ENCODE results near the gene GPR65.
A peak's percentile ranks its signal among the peaks of the same experiment; 100 is the strongest.

GPR65 gene

DNA sequence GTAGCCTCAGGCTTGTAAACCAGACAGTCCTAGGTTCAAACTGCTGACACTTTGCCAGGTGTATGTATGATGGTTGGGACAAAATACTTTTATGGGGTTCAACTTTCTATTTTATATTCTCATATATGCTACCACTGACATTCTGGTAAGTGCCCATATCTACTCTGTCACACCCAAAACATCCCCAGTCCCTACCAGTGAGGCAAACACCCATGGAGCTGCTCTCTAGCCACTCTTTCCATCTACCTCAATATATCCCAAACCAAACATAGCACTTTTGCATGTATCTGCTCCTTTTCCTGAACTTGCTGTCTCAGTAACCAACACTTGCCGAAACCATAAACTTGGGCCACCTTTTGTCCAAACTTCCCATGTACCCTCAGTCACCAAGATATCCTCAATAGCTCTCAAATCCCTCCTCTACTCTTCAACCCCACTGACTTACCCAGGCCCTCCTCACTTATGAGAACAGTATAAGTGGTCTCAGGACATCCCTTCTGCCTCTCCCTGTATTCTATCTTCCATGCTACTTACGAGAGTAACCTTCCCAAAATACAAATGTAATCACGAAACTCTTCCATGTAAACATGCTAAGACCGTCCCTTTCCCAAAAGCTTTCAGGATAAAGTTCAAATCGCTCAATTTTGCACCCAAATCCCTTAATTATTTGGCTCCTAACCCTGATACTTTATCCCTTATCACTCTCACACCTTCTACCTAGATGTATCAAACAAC, 15.5 kb upstream of the GPR65 start:
- Histone ChIP-seq H3K9ac (no peak overlapping the region), H3K36me3 (peaks cover 0 to 27% (median 2%) of the 10 kb centered on the region in 11 experiments; a peak in 6 of 22 replicates), H3K4me2 (peak overlapping the region in 2 of 11 experiments; percentile 84 to 95; a peak in 1 of 22 replicates), H4K20me1 (no peaks in the 10 kb centered on the region), H3K4me3 (no peak overlapping the region), H3K27ac (no peak overlapping the region), H3K9me3 (replicated peaks in 1 of 11) (peaks cover 0 to 7% (median 0%) of the 10 kb centered on the region in 11 experiments; a peak in 7 of 22 replicates), H3K4me1 (peaks cover 10 to 35% (median 19%) of the 10 kb centered on the region in 10 experiments; a peak in 17 of 20 replicates), H3K27me3 (peaks cover 0 to 11% (median 0%) of the 10 kb centered on the region in 11 experiments; a peak in 4 of 22 replicates)
- no peak for TF ChIP-seq Cebpa-rat (IDR thresholded peaks at IDR 0.05)

DNA sequence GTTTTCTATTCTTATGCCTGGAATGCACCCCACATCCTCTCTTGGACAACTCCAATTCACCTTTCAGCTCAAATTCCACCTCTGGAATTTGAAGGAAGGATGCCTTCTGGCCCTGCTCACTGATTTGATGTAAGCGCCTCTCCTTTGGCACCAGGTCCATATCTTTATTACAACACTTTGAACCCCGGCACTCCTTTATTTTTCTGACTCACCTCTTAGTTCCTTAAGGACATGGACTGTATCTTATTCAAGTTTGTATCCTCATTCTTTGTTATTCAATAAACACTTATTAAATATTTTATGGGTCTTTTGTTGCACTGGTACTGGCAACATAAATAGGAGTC, 15.0 kb upstream of the GPR65 start:
- Histone ChIP-seq H3K4me2 (peak overlapping the region in 2 of 11 experiments; percentile 84 to 95; a peak in 2 of 22 replicates), H3K4me1 (peaks cover 10 to 35% (median 19%) of the 10 kb centered on the region in 10 experiments; a peak in 17 of 20 replicates), H3K4me3 (no peak overlapping the region), H3K27ac (no peak overlapping the region), H3K9me3 (replicated peaks in 1 of 11) (peaks cover 0 to 13% (median 4%) of the 10 kb centered on the region in 11 experiments; a peak in 13 of 22 replicates), H3K27me3 (peaks cover 0 to 11% (median 0%) of the 10 kb centered on the region in 11 experiments; a peak in 4 of 22 replicates), H3K36me3 (peaks cover 0 to 22% (median 0%) of the 10 kb centered on the region in 11 experiments; a peak in 6 of 22 replicates), H3K9ac (no peak overlapping the region), H4K20me1 (no peaks in the 10 kb centered on the region)
- TF ChIP-seq Cebpa-rat (IDR thresholded peaks at IDR 0.05): no peak

DNA sequence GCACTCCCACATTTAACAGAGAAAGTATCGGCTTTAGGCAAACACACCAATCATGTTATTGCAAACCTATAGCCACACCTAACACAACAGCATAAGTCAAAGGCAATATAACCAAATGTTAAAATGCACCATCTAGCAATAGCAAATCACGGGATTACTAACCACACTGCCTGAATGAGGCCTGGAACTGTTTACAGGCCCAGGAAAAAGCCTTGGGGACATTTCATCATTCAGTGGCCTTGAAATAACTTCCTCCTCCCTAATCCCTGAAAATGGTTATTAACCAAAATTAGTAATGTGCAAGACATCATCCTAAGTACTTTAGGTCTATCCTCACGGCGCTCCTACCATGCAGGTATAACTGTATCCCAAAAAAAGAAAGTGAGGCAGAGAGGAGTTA, 14.3 kb upstream of the GPR65 start:
- Histone ChIP-seq H3K4me3 (no peak overlapping the region), H3K4me2 (peak overlapping the region in 6 of 11 experiments; percentile 2 to 95 (median 60); a peak in 9 of 22 replicates), H3K9me3 (replicated peaks in 1 of 11) (peaks cover 0 to 18% (median 11%) of the 10 kb centered on the region in 11 experiments; a peak in 16 of 22 replicates), H3K27me3 (peaks cover 0 to 11% (median 0%) of the 10 kb centered on the region in 11 experiments; a peak in 4 of 22 replicates), H3K27ac (no peak overlapping the region), H3K4me1 (peaks cover 13 to 43% (median 22%) of the 10 kb centered on the region in 10 experiments; a peak in 19 of 20 replicates), H3K36me3 (peaks cover 0 to 16% (median 0%) of the 10 kb centered on the region in 11 experiments; a peak in 6 of 22 replicates), H3K9ac (no peak overlapping the region), H4K20me1 (no peaks in the 10 kb centered on the region)
- no peak for TF ChIP-seq Cebpa-rat (IDR thresholded peaks at IDR 0.05)

DNA sequence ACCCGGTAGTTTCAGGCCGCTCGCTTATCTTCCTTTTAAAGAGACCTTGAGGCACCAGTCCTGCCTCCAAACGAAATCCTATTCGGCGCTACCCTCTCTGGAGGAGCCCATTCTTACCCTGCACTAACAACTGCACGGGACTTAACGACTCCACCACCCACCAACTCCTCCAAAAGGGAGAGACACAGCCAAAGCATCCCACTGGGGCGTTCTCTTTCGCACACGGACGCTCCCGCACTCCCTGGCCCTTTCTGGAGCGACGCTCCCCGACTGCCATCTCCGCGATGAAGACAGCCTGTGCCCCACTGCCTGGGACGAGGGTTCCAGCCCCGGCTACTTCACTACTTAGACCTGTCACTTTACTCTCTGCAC, 12.6 kb upstream of the GPR65 start:
- H3K4me3 ChIP-seq: peak overlapping the region; percentile 60 to 74 (median 68)
- peaks cover 18 to 53% (median 28%) of the 10 kb centered on the region in 10 experiments; a peak in 19 of 20 replicates for H3K4me1 ChIP-seq
- peak overlapping the region; percentile 72 to 95 (median 85) for H3K9ac ChIP-seq
- no peaks in the 10 kb centered on the region for H4K20me1 ChIP-seq
- H3K4me2 ChIP-seq: peak overlapping the region; percentile 70 to 95 (median 84)
- H3K9me3 ChIP-seq (replicated peaks in 1 of 11): peaks cover 0 to 18% (median 12%) of the 10 kb centered on the region in 11 experiments; a peak in 16 of 22 replicates
- H3K36me3 ChIP-seq: no peaks in the 10 kb centered on the region
- TF ChIP-seq Cebpa-rat (IDR thresholded peaks at IDR 0.05): no peak
- peak overlapping the region; percentile 72 to 93 (median 87) for H3K27ac ChIP-seq
- H3K27me3 ChIP-seq: peaks cover 0 to 11% (median 0%) of the 10 kb centered on the region in 11 experiments; a peak in 4 of 22 replicates

DNA sequence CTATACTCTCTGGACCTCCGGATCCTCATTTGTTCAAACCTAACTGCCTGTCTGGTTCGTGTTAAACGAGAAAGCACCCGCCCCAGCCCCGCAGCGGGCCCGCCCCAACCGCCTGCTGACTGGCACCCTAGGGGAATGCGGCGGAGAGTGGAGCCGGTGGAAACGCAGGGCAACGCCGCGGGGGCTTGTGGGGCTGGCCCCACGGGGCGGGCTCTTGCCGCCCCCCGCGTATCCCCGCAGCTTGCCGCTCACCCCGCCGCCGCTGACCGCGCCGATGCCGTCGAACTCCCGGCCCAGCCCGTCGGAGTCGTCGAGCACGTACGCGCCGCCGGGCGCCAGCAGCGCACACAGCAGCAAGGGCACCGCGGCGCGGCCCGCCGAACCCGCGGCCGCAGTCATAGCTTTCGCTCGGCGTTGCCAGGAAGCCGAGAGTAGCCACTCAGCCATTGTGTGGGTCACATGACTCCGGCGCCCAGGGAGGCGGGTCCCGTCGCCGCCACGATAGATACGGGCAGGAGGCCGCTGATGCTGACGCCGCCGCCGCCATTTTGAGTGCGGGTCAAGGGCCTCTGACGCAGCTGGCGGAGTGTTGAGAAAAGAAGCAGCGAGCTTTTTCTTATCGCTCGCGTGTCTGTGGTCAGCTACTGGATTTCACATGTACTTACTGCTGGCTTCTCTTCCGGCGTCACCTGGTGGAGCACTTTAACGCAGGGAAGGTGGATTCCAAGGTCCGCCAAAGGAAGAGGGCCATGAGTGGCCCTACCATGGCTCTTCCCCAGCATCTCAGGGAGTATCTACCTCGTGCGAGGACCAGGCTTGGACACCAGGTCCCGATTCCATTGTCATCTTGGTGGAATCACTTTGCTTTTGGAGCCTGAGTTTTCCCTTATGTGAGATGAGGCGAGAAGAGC, 12.0 kb upstream of the GPR65 start, which contains the start of gene GALC:
GALC (minus strand) TSS at position 465 of the 911 bp plus-strand sequence; CDS start at position 447, 18 bp downstream.
- H3K4me3 ChIP-seq: peak within 1 kb of the TSS; percentile 60 to 74 (median 68)
- no peaks in the 10 kb centered on the region for H4K20me1 ChIP-seq
- peaks cover 0 to 18% (median 12%) of the 10 kb centered on the region in 11 experiments; a peak in 16 of 22 replicates for H3K9me3 ChIP-seq (replicated peaks in 1 of 11)
- H3K9ac ChIP-seq: peak within 1 kb of the TSS; percentile 72 to 95 (median 85)
- no peak for TF ChIP-seq Cebpa-rat (IDR thresholded peaks at IDR 0.05)
- H3K27me3 ChIP-seq: peaks cover 0 to 11% (median 0%) of the 10 kb centered on the region in 11 experiments; a peak in 4 of 22 replicates
- peak within 1 kb of the TSS; percentile 72 to 93 (median 87) for H3K27ac ChIP-seq
- peak within 1 kb of the TSS; percentile 70 to 95 (median 84) for H3K4me2 ChIP-seq
- H3K36me3 ChIP-seq: no peaks in the 10 kb centered on the region
- peaks cover 18 to 55% (median 28%) of the 10 kb centered on the region in 10 experiments; a peak in 19 of 20 replicates for H3K4me1 ChIP-seq

DNA sequence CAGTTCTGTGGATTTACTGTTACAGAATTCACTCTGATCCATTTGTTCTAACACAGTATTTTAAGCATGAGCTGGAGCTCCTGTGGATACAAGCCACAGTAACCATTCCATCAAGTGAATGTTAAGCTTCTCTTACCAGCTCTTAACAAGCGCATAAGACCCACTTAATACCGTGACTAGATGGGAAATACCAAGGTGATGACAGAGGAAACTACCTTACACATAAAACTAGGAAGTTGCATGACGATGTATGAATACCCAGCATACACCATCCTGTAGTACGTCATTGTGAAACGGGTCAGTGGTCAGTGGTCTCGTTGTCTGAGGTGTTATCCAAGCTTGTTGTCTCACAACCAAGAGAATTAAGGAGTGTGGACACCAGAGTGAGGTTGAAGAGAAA, 10.0 kb upstream of the GPR65 start:
- H3K27ac ChIP-seq: no peak overlapping the region
- no peak overlapping the region for H3K9ac ChIP-seq
- no peak overlapping the region for H3K4me3 ChIP-seq
- peak overlapping the region in 4 of 11 experiments; percentile 2 to 59 (median 26); a peak in 3 of 22 replicates for H3K4me2 ChIP-seq
- peaks cover 0 to 11% (median 0%) of the 10 kb centered on the region in 11 experiments; a peak in 4 of 22 replicates for H3K27me3 ChIP-seq
- peaks cover 22 to 75% (median 32%) of the 10 kb centered on the region in 10 experiments; a peak in 19 of 20 replicates for H3K4me1 ChIP-seq
- H3K9me3 ChIP-seq (replicated peaks in 1 of 11): peaks cover 0 to 18% (median 12%) of the 10 kb centered on the region in 11 experiments; a peak in 16 of 22 replicates
- TF ChIP-seq Cebpa-rat (IDR thresholded peaks at IDR 0.05): no peak
- no peaks in the 10 kb centered on the region for H4K20me1 ChIP-seq
- H3K36me3 ChIP-seq: no peaks in the 10 kb centered on the region

DNA sequence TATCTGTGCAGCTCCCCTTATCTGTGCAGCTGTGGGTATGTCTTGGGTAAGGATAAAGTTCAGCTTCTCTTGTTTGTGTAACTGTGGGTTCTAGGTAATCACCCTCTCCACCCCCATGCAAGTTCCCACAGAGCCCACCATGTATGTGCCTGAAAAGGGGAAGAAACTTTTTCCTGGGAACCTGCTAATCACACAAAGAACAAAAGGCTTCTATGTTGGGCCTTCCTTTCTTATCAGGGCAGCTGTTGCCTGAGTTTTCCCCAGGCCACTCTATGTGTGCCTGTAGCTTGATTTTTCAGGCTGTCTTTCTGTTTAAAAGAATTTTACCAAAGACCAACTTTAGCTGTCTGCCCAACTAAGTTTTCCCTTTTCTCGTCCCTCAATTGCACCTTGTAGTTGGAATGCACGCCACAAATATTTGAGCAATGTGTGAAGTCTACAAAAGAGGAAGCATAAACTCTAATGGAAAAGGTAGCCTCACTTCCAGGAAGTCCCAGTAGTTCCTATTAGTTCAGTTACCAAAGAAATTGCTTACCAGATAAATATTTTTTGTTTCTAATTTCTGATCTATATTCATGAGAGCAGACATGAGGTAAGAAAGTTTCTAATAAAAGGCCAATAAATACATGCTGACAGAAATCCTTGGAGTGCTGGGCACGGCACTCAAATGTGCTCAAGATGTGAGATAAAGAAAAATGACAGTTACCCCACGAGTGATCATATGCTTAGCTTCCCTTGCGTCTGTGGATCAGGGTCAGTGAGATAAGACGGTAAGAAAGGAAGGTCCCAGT, 9.2 kb upstream of the GPR65 start:
- peaks cover 22 to 76% (median 31%) of the 10 kb centered on the region in 10 experiments; a peak in 19 of 20 replicates for H3K4me1 ChIP-seq
- H4K20me1 ChIP-seq: no peaks in the 10 kb centered on the region
- H3K4me2 ChIP-seq: peak overlapping the region in 9 of 11 experiments; percentile 2 to 59 (median 16); a peak in 10 of 22 replicates
- TF ChIP-seq Cebpa-rat (IDR thresholded peaks at IDR 0.05): no peak
- H3K27me3 ChIP-seq: peaks cover 0 to 11% (median 0%) of the 10 kb centered on the region in 11 experiments; a peak in 4 of 22 replicates
- H3K9ac ChIP-seq: no peak overlapping the region
- peaks cover 0 to 18% (median 12%) of the 10 kb centered on the region in 11 experiments; a peak in 16 of 22 replicates for H3K9me3 ChIP-seq (replicated peaks in 1 of 11)
- no peaks in the 10 kb centered on the region for H3K36me3 ChIP-seq
- H3K27ac ChIP-seq: peak overlapping the region in 2 of 11 experiments; percentile 6 to 8; a peak in 2 of 22 replicates
- no peak overlapping the region for H3K4me3 ChIP-seq

All from BLaER1 treated with 17β-estradiol and CSF1 and Interleukin-3, amounts not matched to agents 10 nM and 100 nM (cell line).